Stimulated activated CD4-positive, alpha-beta T cell treated with anti-CD3 and anti-CD28 coated beads, Interleukin-2, amount 100 ng/mL, for 4 hours (primary cell): ENCODE data around the gene CYB5B.
"Not testable (repeated sequence)": the region's sequence is repeated elsewhere in the genome, so short reads cannot be mapped to it uniquely, and the experiment has no call there.

Source experiments
- DNase-seq: peaks from one replicate; pipeline ENCODE4 v3.0.0-alpha.2; 2020; ENCODE audit warnings: low read depth

The CYB5B gene

DNA sequence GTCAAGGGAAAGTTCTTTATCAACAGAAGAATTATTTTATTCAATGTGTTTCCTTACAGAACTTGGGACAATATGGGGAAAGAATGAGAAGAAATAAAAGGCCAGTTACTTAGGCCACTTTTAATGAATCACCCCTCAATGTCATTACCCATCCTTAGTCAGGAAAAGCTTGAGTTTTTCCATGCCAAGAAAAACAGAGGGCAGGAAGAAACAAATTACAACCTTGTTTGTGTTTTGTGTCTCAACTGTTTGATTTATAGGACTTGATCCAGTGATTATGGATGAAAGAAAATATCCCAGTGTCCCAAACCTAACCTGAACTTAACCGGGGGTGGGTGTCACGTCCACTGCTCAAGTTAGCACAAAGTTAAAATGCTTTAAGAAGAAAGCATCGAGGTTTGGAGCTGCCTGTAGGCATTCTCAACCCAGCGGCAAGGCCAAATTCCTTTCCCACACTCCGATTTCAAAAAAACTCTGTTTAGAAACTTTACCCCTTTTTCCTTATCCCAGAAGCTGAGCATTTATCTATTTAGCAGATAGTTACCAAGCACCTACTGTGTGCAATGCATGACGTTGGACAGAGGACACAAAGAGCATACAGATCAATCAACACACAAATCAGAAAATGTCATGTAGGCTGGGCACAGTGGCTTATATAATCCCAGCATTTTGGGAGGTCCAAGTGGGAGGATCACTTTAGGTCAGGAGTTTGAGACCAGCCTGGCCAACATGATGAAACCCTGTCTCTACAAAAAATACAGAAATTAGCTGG lies 14.0 kb upstream of the CYB5B start:
- no peak for DNase-seq

DNA sequence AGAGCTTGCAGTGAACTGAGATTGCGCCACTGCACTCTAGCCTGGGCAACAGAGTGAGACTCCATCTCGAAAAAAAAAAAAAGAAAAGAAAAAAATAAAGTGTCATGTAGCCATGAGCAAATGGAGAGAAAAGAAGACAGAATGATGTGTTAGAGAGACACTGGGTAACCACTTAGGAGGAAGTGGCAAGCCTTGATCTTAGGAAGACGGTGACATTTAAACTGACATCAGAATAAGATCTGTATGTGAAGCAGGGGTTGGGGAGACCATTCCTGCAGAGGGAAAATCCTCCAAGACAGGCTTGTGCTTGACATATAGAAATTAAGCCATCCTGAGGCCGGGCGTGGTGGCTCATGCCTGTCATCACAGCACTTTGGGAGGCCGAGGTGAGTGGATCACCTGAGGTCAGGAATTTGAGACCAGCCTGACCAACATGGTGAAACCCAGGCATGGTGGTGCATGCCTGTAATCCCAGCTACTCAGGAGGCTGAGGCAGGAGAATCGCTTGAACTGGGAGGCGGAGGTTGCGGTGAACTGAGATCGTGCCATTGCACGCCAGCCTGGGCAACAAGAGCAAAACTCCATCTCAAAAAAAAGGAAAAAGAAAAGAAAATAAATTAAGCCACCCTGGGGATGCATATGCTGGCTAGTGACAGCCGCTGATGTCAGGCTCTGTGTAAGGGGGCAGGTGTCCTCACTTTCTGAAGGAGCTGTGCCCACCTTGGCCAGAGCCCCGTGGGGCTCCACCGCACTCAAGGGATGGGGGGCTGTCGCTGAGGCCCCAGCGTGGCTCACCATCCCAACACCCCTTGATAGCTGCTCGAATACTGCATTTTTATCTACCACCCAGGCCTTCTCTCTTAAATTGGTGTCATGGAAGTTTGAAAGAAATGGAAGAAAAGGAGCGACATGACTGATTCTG lies 13.1 kb upstream of the CYB5B start:
- no peak for DNase-seq

DNA sequence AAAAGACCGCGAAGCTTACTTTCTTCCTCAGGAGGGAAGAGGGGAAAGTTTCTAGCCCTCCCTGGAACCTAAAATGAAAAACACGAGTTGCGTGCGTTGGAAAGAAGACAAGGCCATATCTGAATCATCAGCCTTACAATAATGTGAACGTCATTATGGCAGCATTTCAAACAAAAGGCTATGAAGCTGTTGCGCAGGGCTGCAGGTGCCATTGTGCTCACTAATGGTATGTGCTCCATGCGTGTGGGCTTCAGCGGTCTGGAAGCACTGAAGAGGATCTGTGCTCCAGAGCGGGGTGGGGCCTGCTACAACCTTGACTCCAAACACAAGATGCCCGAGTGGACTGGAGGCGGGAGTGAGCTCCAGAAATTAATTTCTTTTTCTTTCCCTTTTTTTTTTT lies 12.1 kb upstream of the CYB5B start:
- no peak for DNase-seq

DNA sequence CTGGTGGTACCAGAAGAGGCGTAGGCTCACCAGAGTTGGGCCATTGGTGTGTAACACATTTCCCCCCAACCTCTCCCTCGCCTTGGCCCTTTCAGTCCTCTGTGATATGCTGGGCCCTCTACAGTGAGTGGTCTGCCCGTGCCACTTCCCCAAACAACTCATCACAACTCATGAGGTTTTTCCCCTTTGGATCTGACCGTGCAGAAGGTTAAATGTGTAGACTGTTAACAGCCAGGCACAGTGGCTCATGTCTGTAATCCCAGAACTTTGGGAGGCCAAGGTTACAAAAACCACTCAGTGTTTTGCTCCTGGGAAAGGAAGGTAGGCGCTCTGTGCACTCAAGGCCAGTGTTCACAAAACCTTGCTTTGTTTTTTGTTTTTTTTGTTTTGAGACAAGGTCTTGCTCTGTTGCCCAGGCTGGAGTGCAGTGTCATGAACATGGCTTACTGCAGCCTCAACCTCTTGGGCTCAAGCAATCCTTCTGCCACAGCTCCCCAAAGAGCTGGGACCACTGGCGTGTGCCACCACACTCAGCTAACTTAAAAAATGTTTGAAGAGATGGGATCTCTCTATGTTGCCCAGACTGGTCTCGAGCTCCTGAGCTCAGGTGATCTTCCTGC lies 11.3 kb upstream of the CYB5B start:
- no peak for DNase-seq

DNA sequence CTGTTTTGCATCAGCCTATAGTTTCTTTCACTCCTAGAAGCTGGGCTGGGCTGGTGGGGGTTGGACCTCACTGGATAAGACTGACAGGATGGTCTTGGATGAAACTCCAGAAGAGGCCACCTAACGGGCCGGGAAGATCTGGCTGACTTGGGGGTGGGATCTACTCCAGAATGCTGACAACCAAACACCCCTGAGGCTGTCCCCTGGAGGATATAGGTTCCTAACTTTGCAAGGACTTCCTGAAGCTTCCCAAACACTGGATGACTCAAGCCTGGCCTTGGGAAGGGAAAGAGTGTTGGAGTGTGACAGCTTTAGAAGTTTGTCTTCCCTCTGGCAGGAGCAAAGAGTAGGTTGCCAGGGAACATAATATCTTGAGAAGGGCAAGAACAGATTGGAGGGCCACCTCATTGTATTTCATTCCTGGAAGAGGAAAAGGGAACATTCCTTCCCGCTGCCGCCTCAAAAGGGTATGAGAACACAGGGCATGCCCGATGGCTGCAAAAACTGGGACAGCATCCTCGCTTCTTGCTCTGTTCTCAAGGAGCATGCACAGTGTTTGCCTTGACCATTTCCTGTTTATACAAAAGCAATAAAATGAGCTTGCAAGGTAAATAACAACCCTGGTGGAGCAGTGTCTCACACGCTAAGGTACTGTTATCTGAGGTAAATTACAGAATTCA lies 6.8 kb upstream of the CYB5B start:
- no peak for DNase-seq

DNA sequence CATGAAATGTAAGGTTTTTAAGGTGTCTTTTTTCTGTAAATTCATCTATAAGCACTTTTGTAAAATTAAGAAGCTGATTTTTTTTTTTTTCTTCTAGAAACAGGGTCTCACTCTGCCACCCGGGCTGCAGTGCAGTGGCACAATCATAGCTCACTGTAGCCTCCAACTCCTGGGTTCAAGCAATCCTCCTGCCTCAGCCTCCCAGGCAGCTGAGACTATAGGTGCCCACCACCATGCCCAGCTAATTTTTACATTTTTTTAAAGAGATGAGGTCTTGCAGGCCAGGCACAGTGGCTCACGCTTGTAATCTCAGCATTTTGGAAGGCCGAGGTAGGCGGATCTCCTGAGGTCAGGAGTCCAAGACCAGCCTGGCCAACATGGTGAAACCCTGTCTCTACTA lies 4.5 kb upstream of the CYB5B start:
- no peak for DNase-seq

DNA sequence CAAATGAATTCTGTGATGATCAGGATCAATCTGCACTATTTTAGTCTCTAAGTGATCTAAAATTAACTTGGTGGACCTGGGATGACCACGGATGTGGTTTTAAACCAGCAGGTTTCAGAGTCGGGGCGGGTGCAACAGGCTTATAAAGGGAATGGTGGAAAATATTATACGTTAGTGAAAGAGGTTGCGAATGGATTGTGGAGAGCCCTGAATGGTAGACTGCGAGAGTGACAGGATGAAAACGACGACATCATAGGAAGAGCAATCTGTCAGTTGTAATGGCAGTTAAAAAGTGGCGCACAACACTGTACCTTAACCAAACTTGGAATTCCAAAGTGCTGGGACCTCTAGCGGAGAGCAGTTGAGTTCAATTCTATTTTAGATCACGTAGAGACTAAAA lies 1.2 kb upstream of the CYB5B start:
- no peak for DNase-seq

DNA sequence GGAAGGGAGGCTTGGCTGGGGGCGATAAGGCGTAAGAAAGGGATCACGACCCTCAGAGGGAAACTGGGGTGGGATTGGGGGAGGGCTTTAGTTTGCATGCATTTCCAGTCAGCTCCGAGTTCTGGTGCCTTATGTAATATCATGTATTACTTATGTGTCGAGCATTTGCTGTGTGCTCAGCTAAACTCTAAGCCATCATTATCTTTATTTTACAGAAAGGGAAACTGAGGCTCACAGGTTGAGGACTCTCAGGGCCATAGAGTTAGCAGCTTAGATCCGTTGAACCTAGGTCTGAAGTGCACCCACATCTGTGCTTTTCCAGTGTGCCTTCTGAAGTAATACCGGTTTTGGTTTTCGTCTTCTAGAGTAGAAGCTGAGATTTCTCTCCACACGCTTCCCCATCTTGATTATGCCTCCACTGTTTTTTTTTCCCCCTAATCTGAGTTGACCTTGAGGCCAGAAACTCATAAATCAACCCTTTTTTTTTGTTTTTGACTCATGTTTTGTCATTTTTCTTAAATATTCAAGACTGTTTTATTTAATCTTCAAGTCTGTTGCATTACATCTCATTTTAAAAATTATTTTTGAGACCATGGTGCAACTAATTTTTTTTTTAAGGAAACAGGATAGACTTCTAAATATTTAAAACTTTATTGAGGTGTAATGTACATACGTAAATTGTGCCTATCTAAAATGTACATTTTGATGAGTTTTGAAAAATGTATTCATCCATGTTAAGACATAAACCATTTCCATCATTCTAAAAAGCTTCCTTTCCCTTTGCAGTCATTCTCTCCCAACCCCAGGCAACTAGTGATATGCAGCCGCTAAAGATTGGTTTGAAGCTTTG lies 741 bp downstream of the CYB5B start:
- DNase-seq: no peak

DNA sequence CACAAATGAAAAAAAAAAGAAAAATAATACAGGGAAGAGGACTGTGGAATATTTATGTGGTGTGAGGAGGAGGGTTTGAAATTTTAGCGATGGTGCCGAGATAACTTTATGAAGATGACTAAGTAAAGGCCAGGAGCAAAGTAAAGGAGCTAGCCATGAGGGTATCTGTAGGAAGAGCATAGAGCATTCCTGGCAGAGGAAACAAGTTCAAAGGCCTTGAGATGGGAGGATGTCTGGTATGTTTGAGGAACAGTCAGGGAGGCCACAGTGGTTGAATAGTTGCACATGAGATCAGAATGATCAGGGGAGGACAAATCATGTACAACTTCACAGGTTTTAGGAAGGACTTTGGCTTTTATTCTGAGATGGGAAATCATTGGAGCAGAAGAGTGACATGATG lies 4.2 kb downstream of the CYB5B start:
- no peak for DNase-seq

DNA sequence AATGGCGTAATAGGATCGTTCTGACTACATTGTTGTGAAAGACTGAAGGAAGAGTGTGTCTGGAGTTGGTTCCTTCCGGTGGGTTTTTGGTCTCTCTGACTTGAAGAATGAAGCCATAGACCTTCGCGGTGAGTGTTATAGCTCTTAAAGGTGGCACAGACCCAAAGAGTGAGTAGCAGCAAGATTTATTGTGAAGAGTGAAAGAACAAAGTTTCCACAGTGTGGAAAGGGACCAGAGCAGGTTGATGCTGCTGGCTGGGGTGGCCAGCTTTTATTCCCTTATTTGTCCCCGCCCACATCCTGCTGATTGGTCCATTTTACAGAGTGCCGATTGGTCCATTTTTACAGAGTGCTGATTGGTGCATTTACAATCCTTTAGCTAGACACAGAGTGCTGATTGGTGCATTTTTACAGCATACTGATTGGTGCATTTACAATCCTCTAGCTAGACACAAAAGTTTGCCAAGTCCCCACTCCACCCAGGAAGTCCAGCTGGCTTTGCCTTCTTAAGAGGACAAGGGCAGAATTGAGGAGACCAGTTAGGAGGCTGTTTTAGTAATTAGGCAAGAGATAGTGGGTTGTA lies 4.7 kb downstream of the CYB5B start:
- not testable (repeated sequence) for DNase-seq

DNA sequence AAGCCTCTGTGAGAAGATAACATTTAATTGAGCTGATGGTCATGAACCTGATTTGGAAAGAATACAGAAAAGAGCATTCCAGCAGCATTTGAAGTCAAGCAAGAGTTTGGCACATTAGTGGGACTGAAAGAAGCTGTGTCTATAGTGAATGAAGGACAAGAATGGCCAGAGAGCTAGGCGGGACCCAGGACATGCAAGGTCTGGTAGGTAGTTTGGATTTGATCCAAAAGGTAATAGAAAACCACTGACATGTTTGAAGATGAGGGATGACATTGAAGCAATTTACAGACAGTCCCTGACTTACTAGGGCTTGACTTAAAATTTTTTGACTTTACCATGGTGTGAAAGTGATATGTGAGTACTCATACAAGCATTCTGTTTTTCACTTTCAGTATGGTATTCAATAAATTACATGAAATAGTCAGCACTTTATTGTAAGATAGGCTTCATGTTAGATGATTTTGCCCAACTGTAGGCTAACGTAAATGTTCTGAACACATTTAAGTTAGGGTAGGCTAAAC lies 7.6 kb downstream of the CYB5B start:
- no peak for DNase-seq

DNA sequence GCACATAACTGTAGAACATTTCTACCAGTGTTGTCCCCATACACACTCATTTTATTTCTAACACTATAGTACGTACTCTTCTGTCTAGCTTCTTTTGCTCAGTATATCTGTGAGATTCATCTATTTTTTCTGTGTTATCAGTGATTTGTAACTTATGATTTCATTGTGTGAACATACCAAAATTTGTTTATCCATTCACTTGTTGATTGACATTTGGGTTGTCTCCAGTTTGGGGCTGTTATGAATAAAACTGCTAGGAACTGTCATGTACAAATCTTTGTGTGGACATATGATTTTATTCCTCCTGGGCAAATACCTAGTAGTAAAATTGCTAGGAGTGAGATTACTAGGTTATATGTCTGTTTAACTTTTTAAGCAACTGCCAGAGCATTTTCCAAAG lies 9.6 kb downstream of the CYB5B start:
- no peak for DNase-seq

DNA sequence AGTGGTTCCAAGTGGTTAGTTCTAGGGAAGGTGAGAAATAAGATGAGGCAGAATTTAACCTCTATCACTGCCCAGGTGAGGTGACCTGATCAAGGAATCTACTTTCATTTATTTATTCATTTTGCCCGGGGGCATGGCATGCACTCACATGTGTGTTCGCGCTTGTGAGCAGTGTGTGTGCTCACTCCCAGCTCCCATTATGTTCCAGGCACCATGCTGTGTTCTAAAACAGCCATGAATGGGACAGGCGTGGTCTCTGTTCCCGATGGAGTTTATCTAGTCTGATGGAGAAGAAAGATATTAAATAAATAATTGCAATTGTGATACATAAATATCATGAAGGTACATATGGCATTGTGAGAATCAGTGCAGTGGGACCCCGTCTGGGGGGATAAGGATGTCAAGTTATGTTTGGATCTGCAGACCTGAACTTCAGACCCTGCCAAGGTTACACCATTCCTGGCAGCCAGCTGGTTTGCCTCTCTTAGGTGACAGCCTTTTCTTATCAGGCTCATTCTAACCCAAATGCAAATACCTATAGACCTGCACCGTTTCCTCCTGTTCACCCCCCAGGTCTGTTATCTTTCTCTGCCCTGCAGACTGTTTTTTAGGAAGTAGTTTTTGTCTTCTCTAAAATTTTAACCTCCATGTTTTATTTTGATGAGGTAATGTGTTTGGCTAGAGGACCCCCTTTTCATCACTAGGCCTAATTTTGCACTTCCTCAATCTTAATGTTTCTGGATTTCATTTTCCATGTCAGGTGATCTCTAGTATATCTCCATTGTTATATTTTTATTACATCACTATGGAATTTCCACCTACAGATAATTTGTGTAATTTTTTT lies 11.8 kb downstream of the CYB5B start:
- no peak for DNase-seq

DNA sequence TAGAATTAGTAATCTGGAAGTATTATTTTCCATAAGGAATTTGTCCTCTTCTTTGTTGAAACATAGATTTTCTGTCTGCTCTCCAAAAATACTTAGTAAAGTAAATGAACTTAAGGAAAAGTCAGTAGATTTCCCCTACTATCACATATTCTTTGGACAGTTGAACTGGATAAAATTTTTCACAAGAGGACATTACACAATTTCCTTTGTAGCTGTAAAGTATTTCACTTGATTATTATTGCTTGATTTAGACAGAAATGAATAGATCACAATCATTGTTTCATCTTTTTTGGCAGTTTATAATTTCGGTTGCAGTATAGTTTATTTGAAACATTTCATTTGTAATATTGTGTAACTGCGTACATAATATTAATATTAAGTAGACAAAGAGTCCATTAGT lies 12.5 kb downstream of the CYB5B start:
- DNase-seq: no peak

DNA sequence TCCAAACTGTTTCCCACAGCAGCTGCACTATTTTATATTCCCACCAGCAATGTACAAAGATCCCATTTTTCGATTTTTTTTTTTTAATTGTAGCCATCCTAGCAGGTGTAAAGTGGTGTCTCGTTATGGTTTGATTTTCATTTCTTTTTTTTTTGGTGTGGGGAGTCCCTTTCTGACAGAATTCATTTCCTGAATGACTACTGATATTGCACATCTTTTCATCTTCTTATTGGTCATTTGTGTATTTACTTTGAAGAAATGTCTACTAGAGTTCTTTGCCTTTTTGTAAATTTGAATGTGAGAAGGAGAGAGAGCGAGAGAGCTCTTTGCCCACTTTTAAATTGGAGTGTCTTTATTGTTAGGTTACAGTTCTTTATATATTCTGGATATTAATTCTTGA lies 14.0 kb downstream of the CYB5B start:
- no peak for DNase-seq

DNA sequence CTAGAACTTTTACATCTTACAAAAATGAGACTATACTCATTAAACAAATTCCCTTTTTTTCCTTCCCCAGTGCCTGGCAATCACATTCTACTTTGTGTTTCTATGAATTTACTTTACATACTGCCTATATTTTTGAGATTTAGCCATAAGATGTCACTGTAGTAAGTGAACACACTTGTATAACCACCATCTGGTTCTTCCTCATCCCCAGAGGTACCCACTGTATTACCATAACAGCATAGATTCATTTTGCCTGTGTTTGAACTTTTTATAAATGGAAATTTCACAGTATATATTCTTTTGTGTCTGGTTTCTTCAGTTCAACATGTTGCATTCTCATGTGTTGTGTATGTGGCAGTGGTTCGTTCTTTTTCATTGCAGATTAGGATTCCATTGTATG lies 15.8 kb downstream of the CYB5B start:
- DNase-seq: no peak

DNA sequence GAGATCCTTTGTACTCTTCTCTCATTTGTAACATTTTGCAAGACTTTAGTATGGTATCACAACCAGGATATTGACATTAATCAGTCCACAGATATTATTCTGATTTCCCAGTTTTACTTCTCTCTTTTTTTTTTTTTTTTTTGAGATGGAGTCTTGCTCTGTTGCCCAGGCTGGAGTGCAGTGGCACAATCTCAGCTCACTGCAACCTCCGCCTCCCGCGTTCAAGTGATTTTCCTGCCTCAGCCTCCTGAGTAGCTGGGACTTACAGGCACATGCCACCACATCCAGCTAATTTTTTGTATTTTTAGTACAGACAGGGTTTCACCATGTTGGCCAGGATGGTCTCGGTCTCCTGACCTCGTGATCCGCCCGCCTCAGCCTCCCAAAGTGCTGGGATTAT lies 16.6 kb downstream of the CYB5B start:
- not testable (repeated sequence) for DNase-seq

DNA sequence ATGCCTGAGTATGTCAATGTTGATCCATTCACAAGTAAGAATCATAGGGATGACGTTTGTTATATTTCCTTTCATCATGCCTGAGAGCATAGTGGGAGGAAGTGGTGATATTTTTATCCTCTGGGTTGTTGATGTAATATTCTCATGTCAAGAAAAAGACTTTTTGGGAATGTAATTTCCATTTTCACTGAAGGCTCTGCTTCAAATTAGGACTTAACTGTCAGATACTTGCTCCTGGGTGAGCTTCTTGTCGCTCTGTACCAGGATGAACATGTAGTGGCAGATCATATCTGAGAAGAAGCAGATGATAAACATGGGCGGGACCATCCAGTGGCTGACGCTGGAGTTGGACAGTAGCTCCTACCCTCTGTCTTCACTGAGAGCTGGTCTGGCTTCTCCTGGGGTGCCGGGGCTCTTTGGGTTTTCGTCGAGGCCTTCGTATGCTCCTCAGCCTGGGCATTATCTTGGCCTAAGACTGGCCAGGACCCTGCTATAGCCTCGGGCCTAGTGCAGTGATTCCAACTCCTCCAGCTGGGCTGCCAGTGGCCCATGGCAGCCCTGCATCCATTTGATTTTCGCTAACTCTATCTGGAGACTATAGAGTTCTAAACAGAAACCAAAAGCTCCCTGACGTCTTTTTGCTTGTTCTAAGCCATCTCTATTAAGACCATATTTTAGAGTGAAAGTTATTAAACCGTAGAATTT lies 19.7 kb downstream of the CYB5B start:
- DNase-seq: no peak

DNA sequence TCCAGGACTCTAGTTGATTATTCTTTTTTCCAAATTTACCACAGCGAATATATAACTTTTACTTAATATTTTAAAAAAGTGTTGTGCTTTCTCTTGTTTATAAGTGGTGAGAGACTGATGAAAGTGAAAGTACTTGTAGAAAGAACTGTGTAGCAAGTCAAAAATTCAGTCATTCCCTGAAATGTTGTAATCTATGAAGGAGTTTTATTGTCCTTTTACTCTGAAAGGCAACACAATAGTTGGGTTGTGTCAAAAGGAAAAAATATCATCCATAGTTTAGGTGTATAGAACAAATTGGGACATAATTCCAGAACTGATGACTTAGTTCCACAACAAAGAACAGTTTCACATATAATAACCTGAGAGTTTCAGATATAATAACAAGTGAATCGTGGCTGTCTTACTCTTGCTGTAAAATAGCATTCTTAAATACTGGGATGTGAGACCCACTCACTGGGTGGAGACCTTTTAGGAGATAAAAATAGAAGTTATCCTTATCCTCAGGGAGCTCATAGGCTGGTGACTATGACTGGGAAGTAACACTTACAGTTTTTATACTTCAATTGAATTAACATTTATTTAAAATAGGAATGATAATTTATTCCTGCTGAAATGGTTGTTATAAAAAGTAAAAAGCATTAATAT lies 20.6 kb downstream of the CYB5B start:
- DNase-seq: no peak
